ENCODE results near the gene CCDC107. TPM values are rescaled to one million over a fixed set of nuclear protein-coding genes. Genes with fewer than 3 reads are reported as not detected.

CCDC107 gene
- total and polyA plus RNA-seq, 2 experiments from 2014 or later, result 6.9 to 18.4 TPM

DNA sequence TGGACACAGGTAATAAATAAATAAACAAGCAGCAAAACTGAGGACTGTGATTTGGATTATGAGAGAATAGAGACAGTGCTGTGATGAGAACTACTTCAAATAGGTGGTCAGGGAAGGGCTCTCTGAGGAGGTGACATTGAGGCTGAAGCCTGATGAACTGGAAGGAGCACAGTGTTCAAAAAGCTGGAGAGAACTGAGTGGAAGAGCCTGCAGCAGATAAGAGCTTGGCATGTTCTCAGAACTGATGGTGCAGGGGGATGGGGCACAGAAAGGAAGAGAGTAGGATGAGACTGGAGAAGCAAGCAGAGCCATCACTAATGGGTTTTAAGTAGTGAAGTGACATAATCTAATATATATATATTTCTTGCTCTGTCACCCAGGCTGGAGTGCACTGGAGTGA is 42.9 kb downstream of the CCDC107 start (continued):
- TF ChIP-seq, protein P1, sequence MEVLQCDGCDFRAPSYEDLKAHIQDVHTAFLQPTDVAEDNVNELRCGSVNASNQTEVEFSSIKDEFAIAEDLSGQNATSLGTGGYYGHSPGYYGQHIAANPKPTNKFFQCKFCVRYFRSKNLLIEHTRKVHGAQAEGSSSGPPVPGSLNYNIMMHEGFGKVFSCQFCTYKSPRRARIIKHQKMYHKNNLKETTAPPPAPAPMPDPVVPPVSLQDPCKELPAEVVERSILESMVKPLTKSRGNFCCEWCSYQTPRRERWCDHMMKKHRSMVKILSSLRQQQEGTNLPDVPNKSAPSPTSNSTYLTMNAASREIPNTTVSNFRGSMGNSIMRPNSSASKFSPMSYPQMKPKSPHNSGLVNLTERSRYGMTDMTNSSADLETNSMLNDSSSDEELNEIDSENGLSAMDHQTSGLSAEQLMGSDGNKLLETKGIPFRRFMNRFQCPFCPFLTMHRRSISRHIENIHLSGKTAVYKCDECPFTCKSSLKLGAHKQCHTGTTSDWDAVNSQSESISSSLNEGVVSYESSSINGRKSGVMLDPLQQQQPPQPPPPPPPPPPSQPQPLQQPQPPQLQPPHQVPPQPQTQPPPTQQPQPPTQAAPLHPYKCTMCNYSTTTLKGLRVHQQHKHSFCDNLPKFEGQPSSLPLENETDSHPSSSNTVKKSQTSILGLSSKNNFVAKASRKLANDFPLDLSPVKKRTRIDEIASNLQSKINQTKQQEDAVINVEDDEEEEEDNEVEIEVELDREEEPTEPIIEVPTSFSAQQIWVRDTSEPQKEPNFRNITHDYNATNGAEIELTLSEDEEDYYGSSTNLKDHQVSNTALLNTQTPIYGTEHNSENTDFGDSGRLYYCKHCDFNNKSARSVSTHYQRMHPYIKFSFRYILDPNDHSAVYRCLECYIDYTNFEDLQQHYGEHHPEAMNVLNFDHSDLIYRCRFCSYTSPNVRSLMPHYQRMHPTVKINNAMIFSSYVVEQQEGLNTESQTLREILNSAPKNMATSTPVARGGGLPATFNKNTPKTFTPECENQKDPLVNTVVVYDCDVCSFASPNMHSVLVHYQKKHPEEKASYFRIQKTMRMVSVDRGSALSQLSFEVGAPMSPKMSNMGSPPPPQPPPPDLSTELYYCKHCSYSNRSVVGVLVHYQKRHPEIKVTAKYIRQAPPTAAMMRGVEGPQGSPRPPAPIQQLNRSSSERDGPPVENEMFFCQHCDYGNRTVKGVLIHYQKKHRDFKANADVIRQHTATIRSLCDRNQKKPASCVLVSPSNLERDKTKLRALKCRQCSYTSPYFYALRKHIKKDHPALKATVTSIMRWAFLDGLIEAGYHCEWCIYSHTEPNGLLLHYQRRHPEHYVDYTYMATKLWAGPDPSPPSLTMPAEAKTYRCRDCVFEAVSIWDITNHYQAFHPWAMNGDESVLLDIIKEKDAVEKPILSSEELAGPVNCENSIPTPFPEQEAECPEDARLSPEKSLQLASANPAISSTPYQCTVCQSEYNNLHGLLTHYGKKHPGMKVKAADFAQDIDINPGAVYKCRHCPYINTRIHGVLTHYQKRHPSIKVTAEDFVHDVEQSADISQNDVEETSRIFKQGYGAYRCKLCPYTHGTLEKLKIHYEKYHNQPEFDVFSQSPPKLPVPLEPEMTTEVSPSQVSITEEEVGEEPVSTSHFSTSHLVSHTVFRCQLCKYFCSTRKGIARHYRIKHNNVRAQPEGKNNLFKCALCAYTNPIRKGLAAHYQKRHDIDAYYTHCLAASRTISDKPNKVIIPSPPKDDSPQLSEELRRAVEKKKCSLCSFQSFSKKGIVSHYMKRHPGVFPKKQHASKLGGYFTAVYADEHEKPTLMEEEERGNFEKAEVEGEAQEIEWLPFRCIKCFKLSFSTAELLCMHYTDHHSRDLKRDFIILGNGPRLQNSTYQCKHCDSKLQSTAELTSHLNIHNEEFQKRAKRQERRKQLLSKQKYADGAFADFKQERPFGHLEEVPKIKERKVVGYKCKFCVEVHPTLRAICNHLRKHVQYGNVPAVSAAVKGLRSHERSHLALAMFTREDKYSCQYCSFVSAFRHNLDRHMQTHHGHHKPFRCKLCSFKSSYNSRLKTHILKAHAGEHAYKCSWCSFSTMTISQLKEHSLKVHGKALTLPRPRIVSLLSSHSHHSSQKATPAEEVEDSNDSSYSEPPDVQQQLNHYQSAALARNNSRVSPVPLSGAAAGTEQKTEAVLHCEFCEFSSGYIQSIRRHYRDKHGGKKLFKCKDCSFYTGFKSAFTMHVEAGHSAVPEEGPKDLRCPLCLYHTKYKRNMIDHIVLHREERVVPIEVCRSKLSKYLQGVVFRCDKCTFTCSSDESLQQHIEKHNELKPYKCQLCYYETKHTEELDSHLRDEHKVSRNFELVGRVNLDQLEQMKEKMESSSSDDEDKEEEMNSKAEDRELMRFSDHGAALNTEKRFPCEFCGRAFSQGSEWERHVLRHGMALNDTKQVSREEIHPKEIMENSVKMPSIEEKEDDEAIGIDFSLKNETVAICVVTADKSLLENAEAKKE (CRISPR knock-in tag; IDR thresholded peaks at IDR 0.05), result no peak
- TF ChIP-seq, protein P2, sequence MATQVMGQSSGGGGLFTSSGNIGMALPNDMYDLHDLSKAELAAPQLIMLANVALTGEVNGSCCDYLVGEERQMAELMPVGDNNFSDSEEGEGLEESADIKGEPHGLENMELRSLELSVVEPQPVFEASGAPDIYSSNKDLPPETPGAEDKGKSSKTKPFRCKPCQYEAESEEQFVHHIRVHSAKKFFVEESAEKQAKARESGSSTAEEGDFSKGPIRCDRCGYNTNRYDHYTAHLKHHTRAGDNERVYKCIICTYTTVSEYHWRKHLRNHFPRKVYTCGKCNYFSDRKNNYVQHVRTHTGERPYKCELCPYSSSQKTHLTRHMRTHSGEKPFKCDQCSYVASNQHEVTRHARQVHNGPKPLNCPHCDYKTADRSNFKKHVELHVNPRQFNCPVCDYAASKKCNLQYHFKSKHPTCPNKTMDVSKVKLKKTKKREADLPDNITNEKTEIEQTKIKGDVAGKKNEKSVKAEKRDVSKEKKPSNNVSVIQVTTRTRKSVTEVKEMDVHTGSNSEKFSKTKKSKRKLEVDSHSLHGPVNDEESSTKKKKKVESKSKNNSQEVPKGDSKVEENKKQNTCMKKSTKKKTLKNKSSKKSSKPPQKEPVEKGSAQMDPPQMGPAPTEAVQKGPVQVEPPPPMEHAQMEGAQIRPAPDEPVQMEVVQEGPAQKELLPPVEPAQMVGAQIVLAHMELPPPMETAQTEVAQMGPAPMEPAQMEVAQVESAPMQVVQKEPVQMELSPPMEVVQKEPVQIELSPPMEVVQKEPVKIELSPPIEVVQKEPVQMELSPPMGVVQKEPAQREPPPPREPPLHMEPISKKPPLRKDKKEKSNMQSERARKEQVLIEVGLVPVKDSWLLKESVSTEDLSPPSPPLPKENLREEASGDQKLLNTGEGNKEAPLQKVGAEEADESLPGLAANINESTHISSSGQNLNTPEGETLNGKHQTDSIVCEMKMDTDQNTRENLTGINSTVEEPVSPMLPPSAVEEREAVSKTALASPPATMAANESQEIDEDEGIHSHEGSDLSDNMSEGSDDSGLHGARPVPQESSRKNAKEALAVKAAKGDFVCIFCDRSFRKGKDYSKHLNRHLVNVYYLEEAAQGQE (IDR thresholded peaks at IDR 0.05; ENCODE audit: unreplicated experiment), result no peak
- no peak for TF ChIP-seq ZNF331 (CRISPR knock-in tag; IDR thresholded peaks at IDR 0.05; ENCODE audit: low read depth)
- TF ChIP-seq, protein P3, sequence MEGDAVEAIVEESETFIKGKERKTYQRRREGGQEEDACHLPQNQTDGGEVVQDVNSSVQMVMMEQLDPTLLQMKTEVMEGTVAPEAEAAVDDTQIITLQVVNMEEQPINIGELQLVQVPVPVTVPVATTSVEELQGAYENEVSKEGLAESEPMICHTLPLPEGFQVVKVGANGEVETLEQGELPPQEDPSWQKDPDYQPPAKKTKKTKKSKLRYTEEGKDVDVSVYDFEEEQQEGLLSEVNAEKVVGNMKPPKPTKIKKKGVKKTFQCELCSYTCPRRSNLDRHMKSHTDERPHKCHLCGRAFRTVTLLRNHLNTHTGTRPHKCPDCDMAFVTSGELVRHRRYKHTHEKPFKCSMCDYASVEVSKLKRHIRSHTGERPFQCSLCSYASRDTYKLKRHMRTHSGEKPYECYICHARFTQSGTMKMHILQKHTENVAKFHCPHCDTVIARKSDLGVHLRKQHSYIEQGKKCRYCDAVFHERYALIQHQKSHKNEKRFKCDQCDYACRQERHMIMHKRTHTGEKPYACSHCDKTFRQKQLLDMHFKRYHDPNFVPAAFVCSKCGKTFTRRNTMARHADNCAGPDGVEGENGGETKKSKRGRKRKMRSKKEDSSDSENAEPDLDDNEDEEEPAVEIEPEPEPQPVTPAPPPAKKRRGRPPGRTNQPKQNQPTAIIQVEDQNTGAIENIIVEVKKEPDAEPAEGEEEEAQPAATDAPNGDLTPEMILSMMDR (conservative IDR thresholded peaks at IDR 0.05; ENCODE audit: low read depth in 2 of 2), result no peak
